GM15510 (cell line): ENCODE measurements around the gene DYNLRB2.

Source experiments
- POLR2A ChIP-seq: IDR thresholded peaks from 3 replicates; pipeline ENCODE4 v1.6.1; 2011; ENCODE audit warnings: borderline replicate concordance; ENCODE audit not compliant: insufficient read length; ENCODE audit errors: extremely low read depth

DYNLRB2 gene

DNA sequence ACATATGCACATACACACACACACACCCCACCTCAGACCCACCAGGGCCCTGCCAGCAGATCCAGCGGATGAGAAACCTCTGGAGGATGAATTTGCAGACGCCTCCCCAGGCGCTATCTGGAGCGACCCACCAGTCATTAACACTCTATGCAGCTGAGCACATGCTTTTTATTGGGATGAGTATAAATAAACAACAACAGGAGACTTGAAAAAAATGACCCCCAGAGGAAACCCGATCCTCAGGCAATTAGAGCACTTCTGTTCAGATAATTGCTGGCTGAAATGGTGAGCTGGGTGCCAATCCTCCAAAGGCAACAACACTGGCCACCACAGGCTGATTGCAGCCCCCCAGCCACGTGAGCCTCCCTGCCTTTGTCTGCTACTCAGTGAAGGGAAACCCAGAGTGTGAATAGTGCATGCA lies 32.9 kb downstream of the DYNLRB2 start:
- TF ChIP-seq POLR2A: no peak

GRCh38 chr16:80576343-80576912 lies 35.6 kb downstream of the DYNLRB2 start:
- TF ChIP-seq POLR2A: no peak

- no peak for TF ChIP-seq POLR2A
Observed at GRCh38 chr16:80577485-80578280, 36.9 kb downstream of the DYNLRB2 start.

DNA sequence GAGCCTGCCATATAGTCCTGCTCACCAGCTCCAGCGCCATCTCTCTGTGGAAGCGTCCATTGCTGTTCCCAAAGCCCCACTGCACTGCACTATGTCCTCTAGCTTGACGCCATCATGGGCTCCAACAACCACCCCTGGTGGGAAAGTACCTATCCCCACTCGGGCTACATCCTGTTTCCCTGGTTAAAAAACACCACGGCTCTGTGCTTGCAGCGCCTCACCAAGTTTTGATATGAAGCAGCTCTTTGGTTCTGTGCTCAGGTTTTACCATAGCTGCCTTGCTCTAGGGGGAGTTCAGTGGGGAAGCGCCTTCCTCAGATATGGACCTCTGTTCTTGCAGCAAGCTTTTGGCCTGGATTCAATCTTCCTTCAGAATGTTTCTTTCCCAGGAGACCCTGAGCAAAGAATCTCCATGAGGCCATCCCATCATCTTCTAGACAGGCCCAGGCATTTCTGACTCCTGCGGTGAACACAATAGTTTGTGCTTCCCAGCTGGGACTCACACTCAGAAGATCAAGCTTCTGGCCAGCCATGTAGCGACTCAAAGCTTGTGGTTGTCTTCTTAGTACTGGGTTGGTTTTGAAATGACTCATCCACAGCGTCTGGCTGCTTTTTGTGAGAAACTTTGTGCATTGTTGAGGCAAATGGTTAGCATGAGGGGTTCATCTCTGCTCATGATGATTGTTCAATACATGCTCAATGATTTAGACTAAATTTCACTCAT lies 39.5 kb downstream of the DYNLRB2 start:
- no peak for TF ChIP-seq POLR2A

DNA sequence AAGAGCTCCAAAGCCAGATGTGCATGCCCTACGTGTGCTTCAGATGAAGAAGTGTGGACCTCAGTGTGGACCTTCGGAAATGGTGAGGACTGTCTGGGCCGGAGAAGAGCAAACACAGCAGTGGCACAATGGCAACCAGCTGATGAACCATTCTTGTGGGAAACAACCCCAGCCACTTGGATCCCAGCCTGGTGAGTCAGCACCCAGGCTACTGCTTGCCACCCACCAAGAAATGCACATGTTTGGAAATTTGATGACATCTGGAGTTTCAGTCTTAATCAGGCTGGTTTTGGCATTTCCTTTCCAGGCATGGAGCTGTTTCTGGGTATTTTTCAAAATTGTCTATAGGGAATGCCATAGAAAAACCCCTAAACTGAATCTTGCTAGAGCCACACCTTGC lies 42.7 kb downstream of the DYNLRB2 start:
- TF ChIP-seq POLR2A: no peak

- no peak for TF ChIP-seq POLR2A
Observed at GRCh38 chr16:80585764-80586163, 45.0 kb downstream of the DYNLRB2 start.

DNA sequence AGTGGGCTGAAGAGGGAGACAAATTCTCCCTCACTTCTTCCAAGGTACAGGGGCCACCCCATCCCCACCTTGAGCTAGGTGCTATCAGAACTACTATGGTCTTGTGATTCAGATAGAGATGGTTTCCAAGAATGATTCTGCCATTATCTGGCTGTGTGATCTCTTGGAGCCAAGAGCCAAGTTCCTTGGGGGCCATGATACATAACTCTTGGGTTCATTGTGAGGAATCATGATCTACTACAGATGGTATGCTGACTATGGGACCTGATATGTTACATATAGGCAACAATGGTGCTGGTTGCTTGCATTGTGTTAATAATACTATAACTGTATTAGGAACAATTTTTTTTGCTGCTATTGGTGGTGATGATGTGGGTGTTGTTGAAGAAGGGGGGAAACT lies 45.7 kb downstream of the DYNLRB2 start:
- no peak for TF ChIP-seq POLR2A

GRCh38 chr16:80587071-80587470 lies 46.3 kb downstream of the DYNLRB2 start:
- TF ChIP-seq POLR2A: no peak

DNA sequence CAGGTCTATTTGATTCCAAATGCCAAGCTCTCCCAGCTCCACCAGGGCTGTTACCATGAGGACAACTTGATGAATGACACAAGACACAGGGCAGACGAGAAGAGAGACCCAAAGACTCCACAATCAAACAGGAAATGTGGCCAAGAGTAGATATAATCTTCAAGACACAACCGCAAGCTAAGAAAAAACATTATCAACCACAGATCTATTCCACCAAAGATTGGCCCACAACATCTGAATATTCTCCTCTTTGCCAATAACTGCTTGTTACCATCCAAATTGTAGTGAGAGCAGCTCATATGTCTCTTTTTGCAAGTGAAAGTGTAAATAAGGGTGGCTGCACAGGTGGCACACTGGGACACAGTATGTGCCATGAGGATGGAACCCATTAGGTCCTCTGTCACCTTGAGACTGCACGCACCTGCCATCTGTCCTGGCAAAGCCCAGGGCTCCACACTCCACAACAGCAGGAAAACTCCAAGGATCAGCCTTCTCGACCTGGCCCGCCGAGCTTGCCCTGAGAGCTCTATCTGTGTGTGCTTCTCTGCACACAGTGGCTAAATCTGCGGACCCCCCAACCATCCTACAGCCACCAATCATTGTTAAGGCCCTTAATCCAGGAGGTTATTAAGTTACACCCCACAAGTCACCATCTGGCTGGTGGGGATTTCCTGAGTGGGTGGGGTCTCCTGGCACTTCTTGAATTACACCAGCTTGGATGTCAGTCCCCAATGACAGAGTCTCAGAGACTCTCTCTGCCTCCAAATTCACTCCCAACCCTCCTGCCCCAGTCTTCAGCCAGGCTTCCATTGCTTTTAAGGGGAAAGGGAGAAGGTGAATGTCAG lies 50.5 kb downstream of the DYNLRB2 start:
- no peak for TF ChIP-seq POLR2A

GRCh38 chr16:80592273-80592672 lies 51.5 kb downstream of the DYNLRB2 start:
- TF ChIP-seq POLR2A: no peak

- TF ChIP-seq POLR2A: no peak
Observed at GRCh38 chr16:80594756-80595155, 54.0 kb downstream of the DYNLRB2 start.

- no peak for TF ChIP-seq POLR2A
Observed at GRCh38 chr16:80596507-80597207, 55.9 kb downstream of the DYNLRB2 start.

DNA sequence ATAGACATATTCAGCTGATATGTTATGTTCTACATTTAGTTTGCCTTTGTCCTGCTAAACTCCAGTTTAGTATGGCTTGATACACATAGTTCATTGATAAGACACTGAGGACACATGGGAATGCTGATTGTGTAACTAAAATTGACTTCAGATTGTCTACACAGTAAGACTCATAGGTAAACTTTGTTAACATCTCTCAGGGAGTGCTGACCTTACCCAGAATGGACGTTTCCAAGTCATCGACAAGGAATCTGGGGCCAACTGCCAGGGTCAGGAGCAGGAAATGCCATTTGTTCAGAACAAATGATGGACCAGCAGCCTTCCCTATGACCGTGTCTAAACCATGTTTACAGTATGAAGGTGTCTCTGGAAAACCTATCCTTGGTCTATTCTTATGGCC lies 58.7 kb downstream of the DYNLRB2 start:
- TF ChIP-seq POLR2A: no peak
